HepG2 (cell line): Measurements from ENCODE around the gene TPRG1L. TPM values are rescaled to one million over a fixed set of nuclear protein-coding genes. Genes with fewer than 3 reads are reported as not detected.

Source experiments
- ASH2L ChIP-seq: fragments of 300-600, 200-600 bp; sonication (generic); IDR thresholded peaks from 2 replicates; pipeline ENCODE4 v1.7.0; 2017; ENCODE audit warnings: low read depth, mild to moderate bottlenecking, moderate library complexity, mixed read lengths, low read length; ENCODE audit not compliant: insufficient read length
- DPF2 ChIP-seq: sonication (generic); formaldehyde crosslinking; IDR thresholded peaks from 2 replicates; pipeline ENCODE4 v1.4.0; 2020; ENCODE audit warnings: mild to moderate bottlenecking, low read depth, missing genetic modification reagents, borderline replicate concordance
- FUBP1 ChIP-seq: sonication (generic); formaldehyde crosslinking; IDR thresholded peaks from 2 replicates; pipeline ENCODE4 v1.5.1; 2020; ENCODE audit warnings: missing genetic modification reagents, mild to moderate bottlenecking, borderline replicate concordance
- KDM2A ChIP-seq: sonication (generic); formaldehyde crosslinking; IDR thresholded peaks from 2 replicates; pipeline ENCODE4 v1.4.0; 2020; ENCODE audit warnings: low read depth, missing genetic modification reagents, borderline replicate concordance
- MAZ ChIP-seq, 2 experiments: sonication (generic) in 1 of 2; formaldehyde crosslinking in 1 of 2; IDR thresholded peaks; 2 replicates each; pipeline versions ENCODE4 v1.5.0 to v1.6.1; 2012 to 2020; ENCODE audit warnings: low read depth in 2 of 2, mild to moderate bottlenecking in 2 of 2, borderline replicate concordance in 1 of 2, improper control_type of control experiment in 1 of 2, low read length in 1 of 2, missing genetic modification reagents in 1 of 2, moderate library complexity in 1 of 2
- SALL2 ChIP-seq: sonication (generic); formaldehyde crosslinking; IDR thresholded peaks from 2 replicates; pipeline ENCODE4 v1.8.1; 2023; ENCODE audit warnings: mild to moderate bottlenecking, missing genetic modification reagents, inconsistent platforms
- SNAPC2 ChIP-seq: sonication (generic); formaldehyde crosslinking; IDR thresholded peaks from 2 replicates; pipeline ENCODE4 v1.8.1; 2022; ENCODE audit warnings: mild to moderate bottlenecking, missing genetic modification reagents
- TFDP2 ChIP-seq: sonication (generic); formaldehyde crosslinking; IDR thresholded peaks from 2 replicates; pipeline ENCODE4 v1.4.0; 2020; ENCODE audit warnings: missing genetic modification reagents
- ZBTB38 ChIP-seq: sonication (generic); formaldehyde crosslinking; IDR thresholded peaks from 2 replicates; pipeline ENCODE4 v1.5.1; 2020; ENCODE audit warnings: mild to moderate bottlenecking, missing genetic modification reagents
- ZBTB4 ChIP-seq: sonication (generic); formaldehyde crosslinking; IDR thresholded peaks from 2 replicates; pipeline ENCODE4 v1.4.0; 2020; ENCODE audit warnings: missing genetic modification reagents, mild to moderate bottlenecking, borderline replicate concordance
- ZNF547 ChIP-seq: sonication (generic); formaldehyde crosslinking; IDR thresholded peaks from 2 replicates; pipeline ENCODE4 v1.5.1; 2020; ENCODE audit warnings: mild to moderate bottlenecking, missing genetic modification reagents
- ZNF562 ChIP-seq: sonication (generic); formaldehyde crosslinking; IDR thresholded peaks from 2 replicates; pipeline ENCODE4 v1.8.0; 2022; ENCODE audit warnings: missing genetic modification reagents, borderline replicate concordance
- polyA plus RNA-seq, 8 experiments: library from polyadenylated mRNA; depleted of rRNA in 3 of 8; stranded (reverse) in 7 of 8; unstranded in 1 of 8; fragments of >200 nt; fragmentation: Illumina TruSeq in 4 of 8; extraction: Trizol in 4 of 8; gene quantifications; 2 replicates each; pipeline versions ENCODE4 v1.2.1 to v1.2.3, GENCODE V29; 2011 to 2016; ENCODE audit warnings: low read depth in 4 of 8, missing spikeins in 1 of 8, mixed read lengths in 1 of 8; ENCODE audit not compliant: insufficient read depth in 1 of 8
- total RNA-seq, 5 experiments: library from RNA; depleted of rRNA; stranded (reverse); fragments of >200 nt; fragmentation: Illumina TruSeq; extraction: Trizol; gene quantifications; 2 replicates each; pipeline ENCODE4 v1.2.3, GENCODE V29; 2016; ENCODE audit warnings: low read depth in 1 of 5

The TPRG1L gene
- total and polyA plus RNA-seq, 2 of the 13 experiments (the other 11 are each of a cell fraction or from before 2014, with no cell fraction given) = 21.3 to 37.4 TPM

GRCh38 chr1:3599286-3599811, 25.5 kb upstream of the TPRG1L start (continued):
- TF ChIP-seq ASH2L = no peak
- no peak for TF ChIP-seq KDM2A
- no peak for TF ChIP-seq SALL2
- no peak for TF ChIP-seq SNAPC2 (CRISPR knock-in tag)
- no peak for TF ChIP-seq MAZ (IDR thresholded peaks at IDR 0.05; ENCODE audit: borderline replicate concordance, low read depth, low read length)
- TF ChIP-seq MAZ (CRISPR knock-in tag; IDR thresholded peaks at IDR 0.05; ENCODE audit: low read depth) = no peak
- TF ChIP-seq ZNF547 (CRISPR knock-in tag) = no peak
- TF ChIP-seq TFDP2 (CRISPR knock-in tag) = no peak
- no peak for TF ChIP-seq ZNF562
- no peak for TF ChIP-seq ZBTB38 (CRISPR knock-in tag)
- TF ChIP-seq DPF2 (CRISPR knock-in tag) = no peak
- TF ChIP-seq FUBP1 = no peak
- no peak for TF ChIP-seq ZBTB4 (CRISPR knock-in tag)
